Thyroid gland (tissue), 4 donors: Measurements from ENCODE around the gene ABCB8. TPM values are rescaled to one million over a fixed set of nuclear protein-coding genes. Genes with fewer than 3 reads are reported as not detected.

ENCODE experiments used
- DNase-seq, 2 donors: peaks; one replicate each; pipeline ENCODE4 v3.0.0-alpha.2; 2019
- H3K27ac ChIP-seq, 3 donors: fragments of 200-600 bp; sonication (generic); 1 replicate in 2 of 3; 2 replicates in 1 of 3; pipeline ENCODE4 v1.5.1; 2016 to 2019; ENCODE audit warnings: mild to moderate bottlenecking in 1 of 3, moderate library complexity in 1 of 3
- H3K27me3 ChIP-seq: fragments of 200-600 bp; sonication (generic); one replicate; pipeline ENCODE4 v1.5.1; 2019
- H3K36me3 ChIP-seq, 2 donors: fragments of 200-600 bp; sonication (generic); one replicate each; pipeline ENCODE4 v1.5.1; 2016 to 2019
- H3K4me1 ChIP-seq, 2 donors: fragments of 200-600 bp; sonication (generic); one replicate each; pipeline ENCODE4 v1.5.1; 2017 to 2019
- H3K4me3 ChIP-seq, 3 donors: fragments of 200-600 bp; sonication (generic); replicated peaks in 1 of 3; 1 replicate in 2 of 3; 2 replicates in 1 of 3; pipeline ENCODE4 v1.5.1; 2016; ENCODE audit warnings: mild to moderate bottlenecking in 1 of 3
- H3K9me3 ChIP-seq: fragments of 200-600 bp; sonication (generic); one replicate; pipeline ENCODE4 v1.5.1; 2017
- CTCF ChIP-seq, 6 experiments: fragments of 200-600 bp in 3 of 6; fragments of 450-650 bp in 3 of 6; sonication (generic) in 3 of 6; IDR thresholded peaks; one replicate each; pipeline ENCODE4 v1.5.1; 2016 to 2019; ENCODE audit warnings: antibody characterized with exemption in 6 of 6, mild to moderate bottlenecking in 2 of 6, inconsistent platforms in 1 of 6, moderate library complexity in 1 of 6
- POLR2A ChIP-seq, 2 donors: fragments of 450-650 bp; IDR thresholded peaks; one replicate each; pipeline ENCODE4 v1.6.1; 2017; ENCODE audit warnings: antibody characterized with exemption in 2 of 2, mild to moderate bottlenecking in 2 of 2, moderate library complexity in 1 of 2
- WGBS, 2 donors: methylation state at CpG; one replicate each; pipeline ENCODE4 v1.1.5; 2017; 5-methylcytosine and 5-hydroxymethylcytosine counted together
- intact Hi-C: fragments of 100-400 bp; cut with DNase I; formaldehyde crosslinking; loops from one replicate; pipeline ENCODE4 v1.15.1; 2023
- total RNA-seq, 4 donors: library from RNA; depleted of rRNA; stranded (reverse); fragments of >200 nt; gene quantifications; one replicate each; pipeline ENCODE4 v1.2.3, GENCODE V29; 2016

ABCB8 gene
- total RNA-seq, 4 donors from 2014 or later: 39.0 to 74.2 (median 60.9) TPM

DNA sequence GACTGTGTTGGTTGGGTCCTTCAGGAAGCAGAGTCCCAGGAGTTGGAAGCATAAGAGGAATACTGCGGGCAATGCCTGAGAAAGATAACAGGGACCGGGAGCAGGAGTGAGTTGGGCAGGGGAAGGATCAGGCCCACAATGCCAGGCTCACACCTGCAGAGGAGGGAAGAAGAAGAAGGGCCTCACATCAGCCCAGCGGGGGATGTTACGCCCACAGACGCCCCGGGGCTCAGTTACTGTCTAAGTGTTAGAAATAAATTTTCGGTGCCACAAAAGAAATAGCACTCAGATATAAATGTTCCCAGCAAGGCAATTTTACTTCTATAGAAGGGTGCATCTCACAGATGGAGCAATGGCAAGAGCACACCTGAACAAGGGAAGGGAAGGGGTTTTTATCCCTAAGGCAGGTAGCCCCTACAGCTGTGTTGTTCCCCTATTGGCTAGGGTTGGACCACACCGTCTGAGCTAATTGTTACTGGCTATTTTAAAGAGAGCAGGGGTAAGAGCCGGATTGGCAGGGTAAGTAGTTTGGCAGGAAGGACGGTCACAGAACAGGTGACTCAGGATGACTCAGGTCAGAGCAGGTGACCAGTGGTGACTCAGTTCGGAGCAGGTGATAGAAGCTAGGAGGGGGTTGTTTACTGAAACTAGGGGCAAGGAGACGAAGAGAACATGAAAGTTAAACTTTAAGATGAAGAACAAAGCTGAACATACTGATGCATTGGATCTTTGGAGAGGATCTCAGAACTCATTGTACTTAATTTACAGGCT, 37.6 kb upstream of the ABCB8 start, which contains the start of gene NOS3:
Gene NOS3 (plus strand): TSS at position 602 of the 771 bp plus-strand sequence. CDS start 2,787 bp downstream, outside the sequence.
- Histone ChIP-seq H3K4me3 (no peak within 1 kb of the TSS), H3K27me3 (no peaks in the 10 kb centered on the region), H3K9me3 (no peaks in the 10 kb centered on the region), H3K4me1 (no peaks in the 10 kb centered on the region), H3K36me3 (no peaks in the 10 kb centered on the region), H3K27ac (no peak within 1 kb of the TSS)
- 85 to 86% methylated on average over 12 of the region's 12 CpGs for WGBS, 2 donors
- intact Hi-C loops: no loop called here
- TF ChIP-seq POLR2A (IDR thresholded peaks at IDR 0.05) (no peak), CTCF (IDR thresholded peaks at IDR 0.05) (no peak)
- no peak for DNase-seq

- 64 to 83% methylated on average over 6 of the region's 6 CpGs for WGBS, 2 donors
- intact Hi-C loops: no loop called here
- no peaks in the 10 kb centered on the region for H3K9me3 ChIP-seq
- no peak overlapping the region for H3K4me3 ChIP-seq
- no peaks in the 10 kb centered on the region for H3K36me3 ChIP-seq
- H3K27me3 ChIP-seq: no peaks in the 10 kb centered on the region
- TF ChIP-seq POLR2A (IDR thresholded peaks at IDR 0.05): no peak
- no peak for TF ChIP-seq CTCF (IDR thresholded peaks at IDR 0.05)
- no peak for DNase-seq
- peak overlapping the region in 1 of 3 donors; percentile 10 for H3K27ac ChIP-seq
- no peaks in the 10 kb centered on the region for H3K4me1 ChIP-seq
These were observed 36.1 kb upstream of the ABCB8 start for GRCh38 chr7:150992051-150992640.

DNA sequence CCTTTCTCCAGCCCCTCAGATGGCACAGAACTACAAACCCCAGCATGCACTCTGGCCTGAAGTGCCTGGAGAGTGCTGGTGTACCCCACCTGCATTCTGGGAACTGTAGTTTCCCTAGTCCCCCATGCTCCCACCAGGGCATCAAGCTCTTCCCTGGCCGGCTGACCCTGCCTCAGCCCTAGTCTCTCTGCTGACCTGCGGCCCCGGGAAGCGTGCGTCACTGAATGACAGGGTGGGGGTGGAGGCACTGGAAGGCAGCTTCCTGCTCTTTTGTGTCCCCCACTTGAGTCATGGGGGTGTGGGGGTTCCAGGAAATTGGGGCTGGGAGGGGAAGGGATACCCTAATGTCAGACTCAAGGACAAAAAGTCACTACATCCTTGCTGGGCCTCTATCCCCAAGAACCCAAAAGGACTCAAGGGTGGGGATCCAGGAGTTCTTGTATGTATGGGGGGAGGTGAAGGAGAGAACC, 35.4 kb upstream of the ABCB8 start:
- DNase-seq: peak in 1 of 2 donors; percentile 11

GRCh38 chr7:150993511-150993910, 34.7 kb upstream of the ABCB8 start:
- no peaks in the 10 kb centered on the region for H3K9me3 ChIP-seq
- TF ChIP-seq CTCF (IDR thresholded peaks at IDR 0.05): no peak
- TF ChIP-seq POLR2A (IDR thresholded peaks at IDR 0.05): peak in 1 of 2 donors; percentile 4
- intact Hi-C loops: no loop called here
- no peaks in the 10 kb centered on the region for H3K27me3 ChIP-seq
- no peak overlapping the region for H3K4me3 ChIP-seq
- H3K27ac ChIP-seq: peak overlapping the region in 1 of 3 donors; percentile 15
- no peak for DNase-seq
- H3K4me1 ChIP-seq: no peaks in the 10 kb centered on the region
- H3K36me3 ChIP-seq: no peaks in the 10 kb centered on the region
- 89 to 94% methylated on average over 7 to 9 of the region's 14 CpGs for WGBS, 2 donors

More for the DNA sequence above, 35.4 kb upstream of the ABCB8 start:
- Histone ChIP-seq H3K36me3 (no peaks in the 10 kb centered on the region), H3K4me3 (no peak overlapping the region), H3K4me1 (no peaks in the 10 kb centered on the region), H3K27me3 (no peaks in the 10 kb centered on the region), H3K9me3 (no peaks in the 10 kb centered on the region), H3K27ac (peak overlapping the region in 1 of 3 donors; percentile 10)
- 21 to 39% methylated on average over 4 to 5 of the region's 5 CpGs for WGBS, 2 donors
- intact Hi-C loops: no loop called here
- TF ChIP-seq CTCF (IDR thresholded peaks at IDR 0.05) (no peak), POLR2A (IDR thresholded peaks at IDR 0.05) (no peak)
